NCI-H1092 (cell line): Measurements from ENCODE around the gene CYP39A1.

ENCODE experiments used
- DNase-seq: peaks from one replicate; lab custom pipeline; 2025; lab: John Stamatoyannopoulos, UW

Gene CYP39A1, protein sequence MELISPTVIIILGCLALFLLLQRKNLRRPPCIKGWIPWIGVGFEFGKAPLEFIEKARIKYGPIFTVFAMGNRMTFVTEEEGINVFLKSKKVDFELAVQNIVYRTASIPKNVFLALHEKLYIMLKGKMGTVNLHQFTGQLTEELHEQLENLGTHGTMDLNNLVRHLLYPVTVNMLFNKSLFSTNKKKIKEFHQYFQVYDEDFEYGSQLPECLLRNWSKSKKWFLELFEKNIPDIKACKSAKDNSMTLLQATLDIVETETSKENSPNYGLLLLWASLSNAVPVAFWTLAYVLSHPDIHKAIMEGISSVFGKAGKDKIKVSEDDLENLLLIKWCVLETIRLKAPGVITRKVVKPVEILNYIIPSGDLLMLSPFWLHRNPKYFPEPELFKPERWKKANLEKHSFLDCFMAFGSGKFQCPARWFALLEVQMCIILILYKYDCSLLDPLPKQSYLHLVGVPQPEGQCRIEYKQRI

DNA sequence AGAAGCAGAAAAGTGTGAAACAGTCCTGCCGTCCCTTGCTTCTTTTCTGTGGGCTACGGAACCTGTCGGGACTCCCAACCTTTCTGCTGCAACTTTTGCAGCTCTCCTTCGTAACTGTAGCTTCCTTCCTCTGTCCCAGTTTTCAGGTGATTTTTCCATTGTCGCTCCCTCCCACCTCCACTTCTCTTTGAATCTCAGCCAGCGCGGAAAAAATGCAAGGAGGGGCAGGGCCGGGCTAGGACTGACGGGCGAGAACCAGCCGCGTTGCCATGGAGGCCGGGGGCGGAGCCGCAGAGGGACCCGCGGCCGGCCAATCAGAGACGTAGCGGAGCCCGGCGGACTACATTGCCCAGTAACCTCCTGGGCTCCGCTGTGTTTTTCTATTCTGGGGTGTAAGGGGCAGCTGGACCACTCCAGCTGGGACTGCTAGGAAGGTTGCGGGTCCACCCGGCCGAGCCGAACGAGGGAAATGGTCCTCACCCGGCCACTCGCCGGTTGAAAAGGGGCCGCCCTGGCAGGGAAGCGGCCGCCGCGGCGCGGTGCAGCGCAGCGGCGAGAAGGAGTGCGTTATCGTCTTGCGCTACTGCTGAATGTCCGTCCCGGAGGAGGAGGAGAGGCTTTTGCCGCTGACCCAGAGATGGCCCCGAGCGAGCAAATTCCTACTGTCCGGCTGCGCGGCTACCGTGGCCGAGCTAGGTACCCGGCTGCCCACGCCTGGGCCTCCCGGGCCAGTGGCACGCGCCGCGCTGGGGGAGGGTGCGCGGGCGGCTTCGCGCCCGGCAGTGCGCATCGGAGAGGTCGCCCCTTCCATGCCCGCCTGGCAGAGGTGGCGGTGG, at the start of gene CYP39A1, which contains the start of gene SLC25A27:
CYP39A1 (minus strand) TSS at position 216 of the 836 bp plus-strand sequence. CDS start 236 bp downstream, outside the sequence.
SLC25A27 (plus strand) TSS at position 373 of the 836 bp plus-strand sequence; CDS start at position 591, 218 bp downstream.
- peak; percentile 74 for DNase-seq

GRCh38 chr6:46699970-46700369, 47.4 kb upstream of the CYP39A1 start:
- DNase-seq = no peak

DNA sequence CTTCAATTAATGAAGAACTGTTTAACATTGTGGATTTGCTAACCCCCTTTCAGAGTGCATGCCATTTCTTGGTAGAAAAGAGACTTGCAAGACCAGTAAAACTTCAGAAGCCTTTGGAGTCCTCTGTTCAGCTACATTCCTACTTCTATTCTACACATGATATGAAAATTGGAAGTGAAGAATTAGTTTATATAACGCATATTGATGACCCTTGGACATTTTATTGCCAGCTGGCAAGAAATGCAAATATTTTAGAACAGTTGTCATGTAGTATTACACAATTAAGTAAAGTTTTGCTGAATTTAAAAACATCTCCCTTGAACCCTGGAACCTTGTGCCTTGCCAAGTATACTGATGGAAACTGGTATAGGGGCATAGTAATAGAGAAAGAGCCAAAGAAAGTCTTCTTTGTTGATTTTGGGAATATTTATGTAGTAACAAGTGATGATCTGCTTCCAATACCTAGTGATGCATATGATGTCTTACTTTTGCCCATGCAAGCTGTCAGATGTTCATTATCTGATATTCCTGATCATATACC, 38.4 kb upstream of the CYP39A1 start:
- no peak for DNase-seq

GRCh38 chr6:46690141-46690755, 37.6 kb upstream of the CYP39A1 start:
- no peak for DNase-seq

DNA sequence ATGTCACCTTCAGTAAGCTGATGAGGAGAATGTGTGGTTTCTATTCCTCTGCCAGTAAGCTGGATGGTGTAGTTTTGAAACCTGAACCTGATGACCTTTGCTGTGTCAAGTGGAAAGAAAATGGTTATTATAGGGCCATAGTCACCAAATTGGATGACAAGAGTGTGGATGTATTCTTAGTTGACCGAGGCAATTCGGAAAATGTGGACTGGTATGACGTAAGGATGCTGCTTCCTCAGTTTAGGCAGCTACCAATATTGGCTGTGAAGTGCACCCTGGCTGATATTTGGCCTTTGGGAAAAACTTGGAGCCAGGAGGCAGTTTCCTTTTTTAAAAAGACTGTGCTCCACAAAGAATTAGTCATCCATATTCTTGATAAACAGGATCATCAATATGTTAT, 37.0 kb upstream of the CYP39A1 start:
- DNase-seq = no peak

DNA sequence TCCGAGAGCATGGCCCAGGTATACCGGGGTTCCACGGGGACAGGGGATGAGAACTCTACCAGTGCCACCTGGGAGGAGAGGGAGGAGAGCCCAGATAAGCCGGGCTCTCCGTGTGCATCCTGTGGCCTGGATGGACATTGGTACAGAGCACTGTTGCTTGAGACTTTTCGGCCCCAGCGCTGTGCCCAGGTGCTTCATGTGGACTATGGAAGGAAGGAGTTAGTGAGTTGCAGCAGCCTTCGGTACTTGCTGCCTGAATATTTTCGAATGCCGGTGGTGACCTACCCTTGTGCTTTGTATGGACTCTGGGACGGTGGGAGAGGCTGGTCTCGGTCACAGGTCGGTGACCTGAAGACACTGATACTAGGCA, 36.3 kb upstream of the CYP39A1 start:
- no peak for DNase-seq

- no peak for DNase-seq
These were observed 35.7 kb upstream of the CYP39A1 start for GRCh38 chr6:46688117-46688965.

DNA sequence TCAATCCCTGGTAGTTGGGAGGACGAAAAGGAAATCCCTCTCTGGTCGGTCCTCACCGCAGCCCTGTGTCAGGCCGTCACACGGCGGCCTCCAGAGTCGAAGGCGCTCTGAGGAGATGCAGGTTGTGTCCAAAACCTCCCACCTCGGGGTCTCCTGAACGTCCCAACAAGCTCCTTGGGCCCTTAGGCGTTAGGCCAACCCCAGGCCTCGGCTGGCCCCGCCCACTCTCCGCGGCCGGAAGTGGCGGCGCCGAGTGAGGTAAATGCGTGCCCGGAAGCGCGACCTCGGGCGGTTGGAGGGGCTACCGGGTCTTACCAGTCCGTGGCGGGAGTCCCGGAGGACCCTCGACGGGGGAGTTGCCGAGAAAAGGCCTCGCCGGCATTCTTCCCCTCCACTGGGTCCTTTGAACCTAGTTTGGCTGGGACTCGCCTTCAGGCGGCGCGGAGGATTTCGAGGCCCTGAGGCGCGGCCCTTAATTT, 35.0 kb upstream of the CYP39A1 start, which contains the start of gene TDRD6:
TDRD6 (plus strand) TSS at position 267 of the 479 bp plus-strand sequence. CDS start 244 bp downstream, outside the sequence.
- no peak for DNase-seq

DNA sequence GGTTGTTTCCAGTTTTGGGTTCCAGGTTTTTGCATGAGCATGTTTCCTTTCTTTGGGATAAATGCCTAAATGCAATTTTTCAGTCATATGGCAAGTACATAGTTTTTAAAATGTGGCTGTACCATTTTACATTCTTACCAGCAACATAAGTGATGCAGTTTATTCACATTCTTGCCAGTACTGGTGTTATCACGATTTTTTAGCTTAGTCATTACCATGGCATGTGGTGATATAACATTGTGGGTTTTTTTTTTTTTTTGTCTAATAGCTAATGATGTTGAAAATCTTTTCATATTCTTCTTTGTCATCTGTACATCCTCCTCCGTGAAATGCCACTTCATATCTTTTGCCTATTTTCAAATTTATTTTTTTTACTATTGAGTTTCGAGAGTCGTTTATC, 32.2 kb upstream of the CYP39A1 start:
- DNase-seq = no peak

GRCh38 chr6:46677314-46677654, 24.7 kb upstream of the CYP39A1 start:
- DNase-seq = no peak

DNA sequence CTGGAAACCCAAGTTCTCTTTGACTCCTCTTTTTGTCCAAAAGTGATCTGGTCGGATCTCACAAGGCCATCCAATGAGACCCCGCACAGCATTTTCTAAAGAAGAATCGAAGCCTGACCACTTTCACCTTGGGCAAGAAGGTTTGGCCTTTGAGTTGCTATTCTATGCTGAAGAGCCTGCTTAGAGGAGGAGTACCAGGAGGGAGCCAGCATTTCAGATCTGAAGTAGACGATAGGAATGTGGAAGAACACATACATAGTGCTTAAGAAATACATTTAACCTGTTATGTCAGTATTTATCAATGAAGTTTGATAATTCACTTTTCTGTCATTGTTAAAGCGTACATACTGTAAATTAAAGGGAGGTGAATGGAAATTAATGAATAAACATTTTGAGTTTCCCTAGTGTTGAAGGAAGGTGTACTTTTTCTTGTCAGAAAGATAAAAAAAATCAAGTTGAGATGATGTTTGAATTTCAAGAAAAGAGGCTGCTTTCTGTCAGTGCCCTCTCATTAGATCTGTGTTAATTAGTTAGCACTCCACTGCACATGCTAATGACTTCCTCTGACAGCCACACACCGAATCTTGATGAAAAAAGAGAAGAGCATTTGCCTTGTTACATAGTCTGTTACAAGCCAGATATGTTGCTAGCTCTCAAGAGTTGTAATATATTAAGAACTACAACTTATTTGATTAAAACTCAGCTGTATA, 24.1 kb upstream of the CYP39A1 start:
- no peak for DNase-seq

GRCh38 chr6:46674410-46674809, 21.8 kb upstream of the CYP39A1 start:
- no peak for DNase-seq

DNA sequence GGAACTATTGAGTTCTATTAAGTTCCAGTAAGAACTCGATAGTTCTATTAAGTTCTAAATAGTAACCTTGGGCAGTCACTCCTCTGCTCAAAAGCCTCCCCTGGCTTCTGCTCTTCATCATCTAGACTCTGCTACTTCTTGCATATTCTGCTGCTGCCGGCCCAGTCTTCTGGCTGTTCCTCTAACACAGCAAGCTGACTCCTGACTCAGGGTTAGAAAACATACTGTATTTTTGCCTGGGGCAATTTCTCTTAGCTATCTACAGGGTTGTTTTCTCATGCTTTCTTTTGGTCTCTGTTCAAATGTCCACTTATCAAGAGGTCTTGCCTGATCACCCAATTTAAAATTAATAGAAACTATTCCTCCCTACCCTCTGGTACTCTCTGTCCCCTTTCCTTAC, 14.8 kb upstream of the CYP39A1 start:
- no peak for DNase-seq

- DNase-seq = no peak
These were observed 8.9 kb upstream of the CYP39A1 start for GRCh38 chr6:46661483-46661882.

GRCh38 chr6:46657642-46658041, 5.0 kb upstream of the CYP39A1 start:
- DNase-seq = no peak

DNA sequence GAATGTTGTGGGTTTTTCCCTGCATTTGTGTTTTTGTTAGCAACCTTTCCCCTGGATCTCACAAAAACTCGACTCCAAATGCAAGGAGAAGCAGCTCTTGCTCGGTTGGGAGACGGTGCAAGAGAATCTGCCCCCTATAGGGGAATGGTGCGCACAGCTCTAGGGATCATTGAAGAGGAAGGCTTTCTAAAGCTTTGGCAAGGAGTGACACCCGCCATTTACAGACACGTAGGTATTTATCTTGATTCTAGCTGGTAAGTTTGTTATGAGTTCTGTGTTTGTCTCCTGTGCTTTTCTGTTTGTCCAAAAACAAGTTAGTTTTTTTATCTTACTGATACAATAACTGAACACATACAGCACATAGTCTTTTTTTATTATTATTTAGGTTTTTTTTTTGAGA, 3.2 kb upstream of the CYP39A1 start:
- no peak for DNase-seq

- DNase-seq = no peak
These were observed 999 bp upstream of the CYP39A1 start for GRCh38 chr6:46653439-46654195.

DNA sequence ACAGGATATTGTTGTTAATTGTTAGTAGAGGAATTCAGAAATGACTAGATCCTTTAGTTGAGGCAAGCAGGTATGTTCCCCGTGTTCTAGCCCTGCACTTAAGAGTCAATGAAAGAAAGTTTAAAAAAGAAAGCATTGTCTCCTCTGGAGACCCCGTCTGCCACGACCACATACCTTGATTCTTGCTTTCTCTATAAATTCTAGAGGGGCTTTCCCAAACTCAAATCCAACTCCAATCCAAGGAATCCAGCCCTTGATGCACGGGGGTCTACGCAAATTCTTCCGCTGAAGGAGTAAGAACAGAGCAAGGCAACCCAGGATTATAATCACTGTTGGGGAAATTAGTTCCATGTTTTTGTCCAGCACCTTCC, 401 bp downstream of the CYP39A1 start:
- no peak for DNase-seq

DNA sequence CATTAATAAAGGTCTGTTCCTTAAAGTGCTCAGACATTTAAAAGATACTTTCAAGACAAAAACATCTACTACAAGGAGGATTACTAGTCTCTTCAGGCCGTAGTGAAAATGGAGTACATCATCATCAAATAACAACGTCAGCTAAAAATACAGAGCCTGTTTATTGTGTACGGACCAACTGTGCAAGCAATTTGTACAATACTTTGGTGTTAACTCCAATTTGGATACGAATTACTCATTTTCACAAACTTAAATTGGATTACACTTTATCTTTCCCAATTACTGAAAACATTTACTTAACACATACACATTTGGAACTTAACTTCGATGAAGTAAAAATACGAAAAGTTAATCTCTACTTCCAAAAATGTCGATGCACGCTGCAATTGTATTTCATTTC, 802 bp downstream of the CYP39A1 start:
- no peak for DNase-seq

GRCh38 chr6:46651006-46651405, 1.6 kb downstream of the CYP39A1 start:
- no peak for DNase-seq
